Mesodermal cell (in vitro differentiated cells): ENCODE results near the gene RELN.

Experiments
- H3K27ac ChIP-seq: 2 replicates; pipeline ENCODE4 v1.7.0; 2013; ENCODE audit warnings: mild to moderate bottlenecking, low read depth, low read length, moderate library complexity; ENCODE audit not compliant: severe bottlenecking
- H3K36me3 ChIP-seq: 2 replicates; pipeline ENCODE4 v1.7.1; 2013; ENCODE audit warnings: mild to moderate bottlenecking, low read length, moderate library complexity; ENCODE audit not compliant: control insufficient read depth, insufficient read depth
- H3K4me1 ChIP-seq: one replicate; pipeline ENCODE4 v1.7.1; 2013; ENCODE audit warnings: mild to moderate bottlenecking, low read length; ENCODE audit not compliant: insufficient read depth, control insufficient read depth, poor library complexity, severe bottlenecking
- H3K4me3 ChIP-seq: 2 replicates; pipeline ENCODE4 v1.7.0; 2013; ENCODE audit warnings: low read length, control low read depth, mild to moderate bottlenecking; ENCODE audit not compliant: insufficient read depth, poor library complexity, severe bottlenecking; ENCODE audit errors: extremely low read depth
- H3K9me3 ChIP-seq: 2 replicates; pipeline ENCODE4 v1.7.1; 2013; ENCODE audit warnings: mild to moderate bottlenecking, low read length, moderate library complexity; ENCODE audit not compliant: control insufficient read depth
- WGBS, 2 experiments: methylation state at CpG; one replicate each; pipeline ENCODE4 v1.1.5; 2013; ENCODE audit warnings: missing lambda C conversion rate in 2 of 2; ENCODE audit not compliant: insufficient coverage in 2 of 2; 5-methylcytosine and 5-hydroxymethylcytosine counted together

Gene RELN

GRCh38 chr7:103598326-103598905 lies 391.0 kb downstream of the RELN start:
- Histone ChIP-seq H3K4me1 (no peaks in the 10 kb centered on the region), H3K9me3 (no peaks in the 10 kb centered on the region), H3K4me3 (no peak overlapping the region), H3K27ac (no peak overlapping the region), H3K36me3 (no peaks in the 10 kb centered on the region)
- 80 to 100% methylated on average over 1 to 2 of the region's 2 CpGs for WGBS, 2 experiments

- WGBS, 2 experiments: no CpG with 5 or more reads among the region's 2 CpGs
- Histone ChIP-seq H3K4me3 (no peak overlapping the region), H3K27ac (no peak overlapping the region)
Measured at GRCh38 chr7:103597606-103598005, 391.9 kb downstream of the RELN start.

GRCh38 chr7:103594186-103594585 lies 395.3 kb downstream of the RELN start:
- H3K4me3 ChIP-seq: no peak overlapping the region
- WGBS, 2 experiments: 68 to 73% methylated on average over 4 of the region's 5 CpGs
- H3K27ac ChIP-seq: no peak overlapping the region
- H3K4me1 ChIP-seq: no peaks in the 10 kb centered on the region
- no peaks in the 10 kb centered on the region for H3K36me3 ChIP-seq
- no peaks in the 10 kb centered on the region for H3K9me3 ChIP-seq

More at GRCh38 chr7:103597606-103598005, 391.9 kb downstream of the RELN start:
- Histone ChIP-seq H3K9me3 (no peaks in the 10 kb centered on the region), H3K36me3 (no peaks in the 10 kb centered on the region), H3K4me1 (no peaks in the 10 kb centered on the region)

- Histone ChIP-seq H3K36me3 (no peaks in the 10 kb centered on the region), H3K9me3 (no peaks in the 10 kb centered on the region), H3K4me3 (no peak overlapping the region), H3K4me1 (no peaks in the 10 kb centered on the region), H3K27ac (no peak overlapping the region)
- WGBS, 2 experiments: 92% methylated on average over 2 of the region's 2 CpGs
Measured at GRCh38 chr7:103593691-103594090, 395.8 kb downstream of the RELN start.

- Histone ChIP-seq H3K9me3 (no peaks in the 10 kb centered on the region), H3K36me3 (no peaks in the 10 kb centered on the region), H3K4me3 (no peak overlapping the region), H3K27ac (no peak overlapping the region), H3K4me1 (no peaks in the 10 kb centered on the region)
Measured at GRCh38 chr7:103592844-103593243, 396.6 kb downstream of the RELN start.

GRCh38 chr7:103592187-103592586 lies 397.3 kb downstream of the RELN start:
- no peak overlapping the region for H3K27ac ChIP-seq
- WGBS, 2 experiments: 80% methylated on average over 1 of the region's 1 CpG; no CpG with 5 or more reads in 1 of the 2 experiments
- no peaks in the 10 kb centered on the region for H3K36me3 ChIP-seq
- no peak overlapping the region for H3K4me3 ChIP-seq
- no peaks in the 10 kb centered on the region for H3K4me1 ChIP-seq
- H3K9me3 ChIP-seq: no peaks in the 10 kb centered on the region

GRCh38 chr7:103580031-103580430 lies 409.4 kb downstream of the RELN start:
- 100% methylated on average over 1 of the region's 2 CpGs; no CpG with 5 or more reads in 1 of the 2 experiments for WGBS, 2 experiments
- no peak overlapping the region for H3K27ac ChIP-seq
- no peaks in the 10 kb centered on the region for H3K9me3 ChIP-seq
- no peaks in the 10 kb centered on the region for H3K4me1 ChIP-seq
- no peak overlapping the region for H3K4me3 ChIP-seq
- no peaks in the 10 kb centered on the region for H3K36me3 ChIP-seq

GRCh38 chr7:103577059-103577458 lies 412.4 kb downstream of the RELN start:
- WGBS, 2 experiments: no CpG with 5 or more reads among the region's 2 CpGs
- Histone ChIP-seq H3K36me3 (no peaks in the 10 kb centered on the region), H3K27ac (no peak overlapping the region), H3K9me3 (no peaks in the 10 kb centered on the region), H3K4me3 (no peak overlapping the region), H3K4me1 (no peaks in the 10 kb centered on the region)

- Histone ChIP-seq H3K36me3 (no peaks in the 10 kb centered on the region), H3K9me3 (no peaks in the 10 kb centered on the region), H3K27ac (no peak overlapping the region), H3K4me1 (no peaks in the 10 kb centered on the region), H3K4me3 (no peak overlapping the region)
- 60 to 67% methylated on average over 1 of the region's 5 CpGs for WGBS, 2 experiments
Measured at GRCh38 chr7:103576641-103577040, 412.8 kb downstream of the RELN start.

GRCh38 chr7:103574576-103574975 lies 414.9 kb downstream of the RELN start:
- no peaks in the 10 kb centered on the region for H3K36me3 ChIP-seq
- no peak overlapping the region for H3K27ac ChIP-seq
- H3K4me1 ChIP-seq: no peaks in the 10 kb centered on the region
- WGBS, 2 experiments: 80% methylated on average over 1 of the region's 1 CpG; no CpG with 5 or more reads in 1 of the 2 experiments
- no peaks in the 10 kb centered on the region for H3K9me3 ChIP-seq
- H3K4me3 ChIP-seq: no peak overlapping the region

- Histone ChIP-seq H3K36me3 (no peaks in the 10 kb centered on the region), H3K9me3 (no peaks in the 10 kb centered on the region), H3K4me1 (no peaks in the 10 kb centered on the region), H3K27ac (no peak overlapping the region), H3K4me3 (no peak overlapping the region)
- no CpG with 5 or more reads among the region's 3 CpGs for WGBS, 2 experiments
Measured at GRCh38 chr7:103573479-103574058, 415.9 kb downstream of the RELN start.
